Stimulated activated CD4-positive, alpha-beta T cell treated with anti-CD3 and anti-CD28 coated beads, Interleukin-1b, Interleukin-23, amount 100 ng/mL, for 24 hours (primary cell): Measurements from ENCODE around the gene OLFM2.

Experiments
- DNase-seq, 4 experiments: peaks; one replicate each; pipeline ENCODE4 v3.0.0-alpha.2; 2020; ENCODE audit warnings: low read depth in 4 of 4, low spot score in 1 of 4

OLFM2 gene

GRCh38 chr19:9910625-9911024 lies 25.7 kb downstream of the OLFM2 start:
- no peak for DNase-seq

DNA sequence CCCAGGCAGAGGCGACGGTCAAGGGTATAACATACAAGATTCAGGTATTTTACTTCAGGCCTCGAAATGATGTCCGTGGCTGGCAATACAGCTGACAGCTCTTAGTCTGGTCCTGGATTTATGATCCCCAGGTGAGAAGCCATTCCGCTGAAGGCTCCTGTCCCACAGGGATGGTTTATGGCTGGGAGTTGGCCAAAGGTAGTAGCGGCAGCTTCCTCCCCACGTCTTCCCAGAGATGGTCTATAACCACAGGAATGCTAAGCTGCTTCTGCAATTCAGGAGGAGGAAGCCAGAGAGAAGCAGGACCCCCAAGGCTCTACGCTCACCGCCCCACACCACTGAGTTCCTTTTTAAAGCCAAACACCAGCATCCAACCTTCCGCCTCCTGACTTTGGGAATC lies 27.1 kb downstream of the OLFM2 start:
- DNase-seq = no peak

GRCh38 chr19:9906475-9907087 lies 29.7 kb downstream of the OLFM2 start:
- no peak for DNase-seq

DNA sequence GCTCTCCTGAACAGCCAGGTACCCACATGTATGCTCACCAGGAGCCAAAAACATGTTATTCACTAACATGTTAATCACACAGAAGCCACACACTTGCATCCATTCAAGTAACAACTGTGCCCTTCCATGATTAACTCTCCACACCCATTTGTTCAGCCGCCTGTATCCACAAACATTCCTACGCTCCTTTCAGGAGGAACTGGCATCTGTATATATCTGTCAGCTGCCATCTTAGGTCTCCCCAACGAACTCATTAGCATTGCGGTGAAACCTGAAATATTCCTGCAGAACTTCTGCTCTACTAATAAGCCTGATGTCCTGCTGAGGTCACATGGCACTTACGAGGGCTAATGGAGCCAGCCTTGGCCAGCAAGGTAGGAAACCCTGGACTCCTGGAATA lies 33.0 kb downstream of the OLFM2 start:
- no peak for DNase-seq

DNA sequence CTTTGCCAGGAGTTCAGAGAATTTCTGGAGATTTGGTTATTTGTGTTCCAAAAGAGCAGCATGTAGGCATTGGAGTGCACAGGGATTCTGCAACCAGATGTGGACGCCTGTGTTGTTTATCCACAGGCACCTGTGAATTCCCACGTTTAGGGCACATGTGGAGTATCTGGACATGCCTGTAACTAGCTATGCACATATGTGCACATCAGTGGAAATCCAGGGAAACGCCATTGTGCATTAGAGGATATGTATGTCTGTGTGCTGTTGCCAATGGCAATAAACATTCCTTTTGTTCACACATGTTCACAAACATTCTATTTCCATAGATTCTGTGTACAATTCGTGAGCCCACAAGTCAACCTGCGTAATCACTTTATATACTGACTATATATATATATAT lies 34.7 kb downstream of the OLFM2 start:
- no peak for DNase-seq

DNA sequence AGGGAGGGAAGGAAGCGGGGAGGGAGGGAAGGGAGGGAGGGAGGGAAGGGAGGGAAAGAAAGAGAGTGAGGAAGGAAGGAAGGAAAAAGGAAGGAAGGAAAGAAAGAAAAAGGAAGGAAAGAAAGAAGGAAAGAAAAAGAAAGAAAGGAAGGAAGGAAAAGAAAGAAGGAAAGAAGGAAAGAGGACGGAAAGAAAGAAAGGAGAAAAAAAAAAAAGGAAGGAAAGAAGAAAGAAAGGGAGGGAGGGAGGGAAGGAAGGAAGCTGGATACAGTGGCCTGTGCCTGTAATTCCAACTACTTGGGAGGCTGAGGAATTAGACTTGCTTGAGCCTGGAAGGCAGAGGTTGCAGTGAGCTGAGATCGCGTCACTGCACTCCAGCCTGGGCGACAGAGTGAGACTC lies 35.3 kb downstream of the OLFM2 start:
- no peak for DNase-seq

DNA sequence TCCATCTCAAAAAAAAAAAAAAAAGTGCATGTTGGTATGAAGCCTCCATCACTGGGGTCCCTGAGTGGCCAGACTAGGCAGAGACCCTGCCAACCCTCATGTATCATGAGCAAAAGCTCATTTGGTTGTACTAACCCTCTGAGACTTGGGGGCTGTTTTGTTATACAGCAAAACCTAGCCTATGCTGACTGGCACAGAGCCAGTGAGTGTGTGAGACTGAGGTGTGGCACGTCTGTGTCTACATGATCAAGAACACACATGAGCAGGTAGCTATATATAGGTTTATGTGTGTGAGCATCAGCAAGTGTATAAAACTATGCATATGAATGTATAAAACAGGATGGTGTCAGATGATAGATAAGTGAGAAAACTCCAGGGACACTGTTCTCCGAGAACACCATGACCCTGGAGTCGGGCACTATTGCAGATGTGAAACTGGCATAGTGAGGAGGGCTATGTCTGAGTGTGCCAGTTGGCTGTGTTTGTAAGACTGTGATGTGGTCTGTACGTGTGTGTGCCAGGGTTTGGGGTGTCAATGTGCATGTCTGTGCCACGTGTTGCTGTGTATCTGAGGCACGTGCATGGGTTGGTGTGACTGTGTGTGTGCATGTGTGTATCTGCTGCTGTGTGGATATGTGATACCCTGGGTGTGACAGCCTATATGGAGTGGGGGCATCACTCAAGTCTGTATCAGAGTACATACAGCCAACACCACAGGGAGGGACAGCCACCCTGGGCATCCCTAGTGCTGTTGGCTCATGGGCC lies 44.5 kb downstream of the OLFM2 start:
- DNase-seq = no peak

- no peak for DNase-seq
Observed at GRCh38 chr19:9885077-9885552, 51.2 kb downstream of the OLFM2 start.

GRCh38 chr19:9883764-9884163 lies 52.6 kb downstream of the OLFM2 start:
- no peak for DNase-seq

GRCh38 chr19:9883231-9883758 lies 53.0 kb downstream of the OLFM2 start:
- DNase-seq = no peak

DNA sequence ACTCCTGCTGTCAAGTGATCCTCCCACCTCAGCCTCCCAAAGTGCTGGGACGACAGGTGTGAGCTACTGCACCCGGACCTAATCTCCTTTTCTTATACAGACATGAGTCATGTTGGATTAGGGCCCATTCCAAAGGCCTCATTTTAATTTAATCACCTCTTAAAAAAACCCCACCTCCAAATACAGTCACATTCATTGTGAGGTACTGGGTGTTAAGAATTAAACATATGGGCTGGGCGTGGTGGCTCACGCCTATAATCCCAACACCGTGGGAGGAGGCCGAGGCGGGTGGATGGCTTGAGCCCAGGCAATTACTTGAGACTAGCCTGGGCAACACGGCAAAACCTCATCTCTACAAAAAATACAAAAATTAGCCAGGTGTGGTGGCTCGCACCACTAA lies 54.6 kb downstream of the OLFM2 start:
- no peak for DNase-seq

DNA sequence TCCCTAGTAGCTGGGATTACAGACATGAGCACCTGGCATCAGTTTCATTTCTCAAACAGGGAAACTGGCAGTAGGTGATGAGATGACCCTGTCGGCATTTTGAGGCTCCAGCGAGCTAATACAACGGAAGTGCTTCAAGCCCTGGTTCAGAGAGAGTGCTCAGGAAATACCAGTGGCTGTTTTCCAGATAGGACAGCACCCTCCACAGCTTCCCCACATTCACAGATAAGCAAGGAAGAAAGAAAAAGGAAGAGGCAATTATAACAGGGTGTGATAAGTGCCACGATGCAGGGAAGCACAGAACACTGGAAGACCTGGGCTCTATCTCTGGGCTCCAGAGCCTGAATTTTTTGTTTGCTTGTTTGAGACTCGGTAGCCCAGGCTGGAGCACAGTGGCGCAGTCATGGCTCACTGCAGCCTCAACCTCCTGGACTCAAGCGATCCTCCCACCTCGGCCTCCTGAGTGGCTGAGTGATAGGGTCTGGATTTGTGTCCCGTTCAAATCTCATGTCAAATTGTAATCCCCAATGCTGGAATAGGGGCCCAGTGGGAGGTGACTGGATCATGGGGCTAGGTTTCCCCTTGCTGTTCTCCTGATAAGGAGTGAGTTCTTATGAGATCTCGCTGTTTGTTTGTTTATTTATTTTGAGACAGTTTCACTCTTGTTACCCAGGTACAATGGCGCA lies 57.7 kb downstream of the OLFM2 start:
- DNase-seq = no peak

DNA sequence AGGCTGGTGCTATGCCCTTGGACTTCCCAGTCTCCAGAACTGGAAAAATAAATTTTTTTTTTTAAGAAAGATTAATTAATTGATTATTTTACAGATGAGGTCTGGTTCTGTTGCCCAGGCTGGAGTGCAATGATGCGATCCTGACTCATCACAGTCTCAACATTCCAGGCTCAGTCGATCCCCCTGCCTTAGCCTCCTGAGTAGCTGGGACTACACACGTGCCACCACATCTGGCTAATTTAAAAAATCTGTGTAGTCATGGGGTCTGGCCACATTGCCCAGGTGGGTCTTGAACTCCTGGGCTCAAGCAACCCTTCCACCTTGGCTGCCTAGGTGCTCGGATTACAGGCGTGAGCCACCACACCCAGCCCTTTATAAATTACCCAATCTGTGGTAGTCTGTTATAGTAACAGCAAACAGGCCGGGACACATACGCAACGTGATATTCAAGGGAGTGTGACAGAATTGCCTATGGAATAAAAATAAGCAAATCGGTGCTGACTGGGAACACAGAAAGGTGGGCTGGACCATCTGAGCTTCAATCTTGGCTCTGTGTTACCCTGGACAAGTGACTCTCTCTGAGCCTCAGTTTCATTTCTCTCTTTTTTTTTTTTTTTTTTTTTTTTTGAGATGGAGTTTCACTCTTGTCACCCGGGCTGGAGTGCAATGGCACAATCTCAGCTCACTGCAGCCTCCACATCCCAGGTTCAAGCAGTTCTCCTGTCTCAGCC lies 58.4 kb downstream of the OLFM2 start:
- DNase-seq = no peak

DNA sequence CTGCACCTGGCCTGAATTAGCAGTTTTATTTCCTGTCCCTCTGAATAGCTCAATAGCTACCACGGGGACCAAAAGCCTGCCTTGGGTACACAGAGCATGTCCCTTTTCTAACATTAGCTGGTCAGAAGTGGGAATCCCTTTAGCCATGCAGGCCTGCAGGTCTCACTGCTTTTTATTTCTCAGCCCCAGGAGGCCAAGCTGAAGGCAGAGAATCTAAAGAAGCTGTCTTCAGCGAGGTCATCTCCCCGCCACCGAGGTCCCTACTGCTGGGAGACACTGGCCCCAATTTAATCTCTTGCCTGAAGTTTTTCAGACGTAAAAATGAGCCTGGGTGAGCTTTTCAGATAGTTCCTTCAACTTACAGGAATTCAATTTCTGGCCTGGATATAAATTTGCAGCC lies 60.5 kb downstream of the OLFM2 start:
- no peak for DNase-seq

DNA sequence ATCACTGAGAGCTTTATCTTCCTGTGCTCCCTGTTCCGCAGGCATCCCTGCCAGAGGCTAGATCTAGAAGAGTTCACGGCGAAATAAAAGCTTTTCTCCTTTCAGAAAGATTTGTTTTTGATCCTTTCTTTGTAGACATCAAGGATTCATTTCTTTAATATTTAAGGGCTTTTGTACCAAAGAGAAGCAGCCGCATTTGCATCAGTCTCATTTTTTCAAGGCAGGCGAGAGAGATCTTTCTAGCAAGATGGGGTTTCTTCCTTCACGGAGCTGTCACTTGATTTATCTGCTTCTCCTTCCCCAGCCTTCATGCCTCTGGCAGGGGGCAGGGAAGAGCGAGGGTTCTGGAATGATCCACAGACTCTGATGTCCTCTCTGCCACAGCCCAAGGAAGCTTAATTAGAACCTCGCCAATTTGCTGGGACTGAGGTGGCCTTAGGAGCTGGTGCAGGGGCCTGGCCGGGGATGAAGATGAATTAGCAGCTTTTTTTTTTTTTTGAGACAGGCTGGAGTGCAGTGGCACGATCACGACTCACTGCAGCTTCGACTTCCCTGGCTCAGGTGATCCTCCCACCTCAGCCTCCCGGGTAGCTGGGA lies 61.2 kb downstream of the OLFM2 start:
- no peak for DNase-seq

DNA sequence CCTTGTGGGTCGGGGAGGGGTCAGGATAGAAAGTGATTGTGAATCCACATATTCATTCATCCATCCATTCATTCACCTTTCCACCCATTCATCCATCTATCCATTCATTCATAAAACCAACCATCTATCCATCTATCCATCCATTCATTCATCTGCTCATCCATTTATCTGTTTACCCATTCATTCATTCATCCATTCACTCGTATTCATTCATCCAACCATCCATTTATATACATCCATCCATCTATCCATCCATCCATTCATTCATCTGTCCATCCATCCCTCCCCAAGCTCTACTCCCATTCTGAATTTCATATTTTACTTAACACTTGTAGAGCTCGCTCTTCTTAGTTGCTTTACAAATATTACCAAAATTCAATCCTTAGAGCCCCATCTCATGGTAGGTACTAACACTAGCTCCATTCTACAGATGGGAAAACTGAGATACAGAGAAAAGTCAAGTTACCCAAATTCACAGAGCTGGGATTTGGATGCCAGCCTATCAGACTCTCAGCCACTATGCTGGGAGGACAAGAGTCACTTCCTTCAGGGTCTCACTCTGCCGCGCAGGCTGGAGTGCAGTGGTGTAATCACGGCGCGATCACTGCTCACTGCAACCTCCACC lies 63.6 kb downstream of the OLFM2 start:
- no peak for DNase-seq

GRCh38 chr19:9871626-9872338 lies 64.5 kb downstream of the OLFM2 start:
- DNase-seq = no peak

DNA sequence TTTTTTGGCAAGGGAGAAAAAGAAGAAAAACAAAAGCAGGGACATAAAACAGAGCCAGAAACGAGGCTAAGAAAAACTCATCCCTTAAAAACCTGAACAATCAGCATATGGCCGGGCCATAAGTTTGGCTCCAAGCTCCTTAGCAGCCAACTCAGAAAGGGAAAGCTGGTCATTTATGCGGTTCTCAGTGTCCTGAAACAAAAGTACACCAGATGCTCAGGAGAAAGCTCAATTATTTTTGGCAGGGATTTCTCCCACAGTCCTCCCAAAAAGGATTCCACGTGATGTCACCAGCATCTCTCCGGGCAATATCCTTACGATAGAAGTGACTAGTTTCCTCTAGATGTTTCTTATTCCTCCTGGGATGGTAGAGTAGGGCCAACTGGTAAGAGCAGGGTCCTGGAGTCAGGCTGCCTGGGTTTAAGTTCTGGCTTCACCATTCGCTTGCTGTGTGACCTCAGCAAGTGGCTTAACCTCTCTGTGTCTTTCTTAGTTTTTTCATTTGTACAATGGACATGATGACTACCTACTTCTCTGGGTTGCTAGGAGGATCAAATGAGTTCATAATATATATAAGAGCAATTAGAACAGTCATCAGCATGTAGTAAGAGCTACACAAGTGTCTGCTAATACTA lies 67.2 kb downstream of the OLFM2 start:
- no peak for DNase-seq

- DNase-seq = no peak
Observed at GRCh38 chr19:9865732-9866501, 70.4 kb downstream of the OLFM2 start.
